OCI-LY7 (cell line): ENCODE data around the gene GDPD3. TPM values are rescaled to one million over a fixed set of nuclear protein-coding genes. Genes with fewer than 3 reads are reported as not detected.

ENCODE experiments used
- BruUV-seq: library from RNA; stranded (reverse); fragments of 400-500 nt; replicated peaks from 2 replicates; lab custom pipeline; 2021; lab: Mats Ljungman, UMichigan
- CTCF ChIA-PET: fragments of 300-600 bp; sonication (Branson Sonifier 250); formaldehyde crosslinking; loops from one replicate; lab custom pipeline; 2022; ENCODE audit warnings: antibody characterized with exemption; ENCODE audit not compliant: unreplicated experiment; lab: Charles Lee
- POLR2A ChIA-PET: fragments of 300-600 bp; sonication (Branson Sonifier 250); formaldehyde crosslinking; loops from one replicate; lab custom pipeline; 2022; ENCODE audit warnings: antibody characterized with exemption; lab: Charles Lee
- DNase-seq: peaks from one replicate; pipeline ENCODE4 v3.0.0-alpha.2; 2015; ENCODE audit warnings: low spot score
- H2AFZ ChIP-seq: fragments of 200-600 bp; sonication (generic), shearing (Covaris generic); 2 replicates; pipeline ENCODE4 v1.6.1; 2014; ENCODE audit warnings: mild to moderate bottlenecking, antibody characterized with exemption, low read length, moderate library complexity
- H3K27ac ChIP-seq: fragments of 200-600 bp; sonication (generic); 2 replicates; pipeline ENCODE4 v1.5.1; 2014; ENCODE audit warnings: mixed run types, low read depth, mild to moderate bottlenecking, moderate library complexity, low read length, inconsistent platforms; ENCODE audit not compliant: poor library complexity, severe bottlenecking
- H3K36me3 ChIP-seq: fragments of 200-600 bp; sonication (generic); 2 replicates; pipeline ENCODE4 v1.6.1; 2014; ENCODE audit warnings: mild to moderate bottlenecking, antibody characterized with exemption, low read length, moderate library complexity, mixed read lengths; ENCODE audit not compliant: insufficient read depth
- H3K4me1 ChIP-seq: fragments of 200-600 bp; sonication (generic); 2 replicates; pipeline ENCODE4 v1.5.1; 2014; ENCODE audit warnings: mild to moderate bottlenecking, low read length; ENCODE audit not compliant: insufficient read depth, poor library complexity, severe bottlenecking
- H3K4me2 ChIP-seq: fragments of 200-600 bp; sonication (generic); 2 replicates; pipeline ENCODE4 v1.6.1; 2014; ENCODE audit warnings: mild to moderate bottlenecking, low read length
- H3K4me3 ChIP-seq: fragments of 200-600 bp; sonication (generic); 2 replicates; pipeline ENCODE4 v1.5.1; 2014; ENCODE audit warnings: mild to moderate bottlenecking, low read depth, low read length; ENCODE audit not compliant: poor library complexity, severe bottlenecking
- H3K79me2 ChIP-seq: fragments of 200-600 bp; sonication (generic); 2 replicates; pipeline ENCODE4 v1.6.1; 2016; ENCODE audit warnings: low read depth, mild to moderate bottlenecking, low read length, moderate library complexity, mixed read lengths; ENCODE audit not compliant: insufficient read depth
- H3K9me2 ChIP-seq: fragments of 200-600 bp; sonication (generic); 2 replicates; pipeline ENCODE4 v1.6.1; 2016; ENCODE audit warnings: mild to moderate bottlenecking, low read length, mixed read lengths; ENCODE audit not compliant: insufficient read depth
- H3K9me3 ChIP-seq: fragments of 200-600 bp; sonication (generic); 2 replicates; pipeline ENCODE4 v1.6.1; 2014; ENCODE audit warnings: mild to moderate bottlenecking, mixed run types, low read length, mixed read lengths
- H4K20me1 ChIP-seq: fragments of 200-600 bp; sonication (generic); 2 replicates; pipeline ENCODE4 v1.6.1; 2014; ENCODE audit warnings: mild to moderate bottlenecking, antibody characterized with exemption, low read length, moderate library complexity, mixed read lengths; ENCODE audit not compliant: insufficient read depth
- EZH2phosphoT487 ChIP-seq: fragments of 200-600 bp; sonication (generic); IDR thresholded peaks from 2 replicates; pipeline ENCODE4 v1.6.1; 2018; ENCODE audit warnings: low read depth, borderline replicate concordance, mild to moderate bottlenecking, mixed run types, antibody characterized with exemption, low read length, moderate library complexity, mixed read lengths
- intact Hi-C: fragments of 100-400 bp; cut with micrococcal nuclease; formaldehyde crosslinking; loops from one replicate; pipeline ENCODE4 v1.10.0; 2022; ENCODE audit not compliant: unreplicated experiment
- total RNA-seq, 2 experiments: library from RNA; depleted of rRNA in 1 of 2; stranded (reverse); fragments of >200 nt in 1 of 2; shearing (Covaris generic) in 1 of 2; gene quantifications; 2 replicates each; pipeline ENCODE4 v1.2.3, GENCODE V29; 2014 to 2022
- TF ChIP-seq, protein P1 (sequence below): fragments of 200-600 bp; sonication (generic); conservative IDR thresholded peaks from 2 replicates; pipeline ENCODE4 v1.5.1; 2014; ENCODE audit warnings: mild to moderate bottlenecking, antibody characterized with exemption, low read length, moderate library complexity, mixed read lengths

GDPD3 gene
- total RNA-seq, 2 experiments from 2014 or later = 2.0 to 5.2 TPM

DNA sequence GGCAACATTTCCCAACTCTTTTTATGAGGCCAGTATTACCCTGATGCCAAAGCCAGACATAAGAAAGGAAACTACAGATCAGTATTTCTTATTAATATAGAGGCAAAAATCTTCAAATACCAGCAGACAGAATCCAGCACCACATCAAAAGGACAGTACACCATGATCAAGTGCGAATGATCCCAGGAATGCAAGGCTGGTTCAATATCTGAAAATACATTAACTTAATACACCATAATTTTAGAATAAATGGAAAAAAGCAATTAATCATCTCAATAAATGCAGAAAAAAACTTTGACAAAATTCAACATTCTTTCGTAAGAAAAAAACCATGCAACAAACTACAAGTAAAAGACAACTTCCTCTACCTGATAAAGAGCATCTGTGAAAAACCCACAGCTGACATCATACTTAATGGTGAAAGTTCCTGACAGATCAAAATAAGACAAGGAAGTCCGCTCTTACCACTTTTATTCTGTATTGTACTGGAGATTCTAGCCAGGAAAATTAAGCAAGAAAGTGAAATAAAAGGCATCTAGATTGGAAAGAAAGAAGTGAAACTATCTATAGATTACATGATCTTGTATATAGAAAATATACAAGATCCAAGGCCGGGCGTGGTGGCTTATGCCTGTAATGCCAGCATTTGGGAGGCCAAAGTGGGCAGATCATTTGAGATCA lies 36.1 kb upstream of the GDPD3 start:
- TF ChIP-seq, protein P1, sequence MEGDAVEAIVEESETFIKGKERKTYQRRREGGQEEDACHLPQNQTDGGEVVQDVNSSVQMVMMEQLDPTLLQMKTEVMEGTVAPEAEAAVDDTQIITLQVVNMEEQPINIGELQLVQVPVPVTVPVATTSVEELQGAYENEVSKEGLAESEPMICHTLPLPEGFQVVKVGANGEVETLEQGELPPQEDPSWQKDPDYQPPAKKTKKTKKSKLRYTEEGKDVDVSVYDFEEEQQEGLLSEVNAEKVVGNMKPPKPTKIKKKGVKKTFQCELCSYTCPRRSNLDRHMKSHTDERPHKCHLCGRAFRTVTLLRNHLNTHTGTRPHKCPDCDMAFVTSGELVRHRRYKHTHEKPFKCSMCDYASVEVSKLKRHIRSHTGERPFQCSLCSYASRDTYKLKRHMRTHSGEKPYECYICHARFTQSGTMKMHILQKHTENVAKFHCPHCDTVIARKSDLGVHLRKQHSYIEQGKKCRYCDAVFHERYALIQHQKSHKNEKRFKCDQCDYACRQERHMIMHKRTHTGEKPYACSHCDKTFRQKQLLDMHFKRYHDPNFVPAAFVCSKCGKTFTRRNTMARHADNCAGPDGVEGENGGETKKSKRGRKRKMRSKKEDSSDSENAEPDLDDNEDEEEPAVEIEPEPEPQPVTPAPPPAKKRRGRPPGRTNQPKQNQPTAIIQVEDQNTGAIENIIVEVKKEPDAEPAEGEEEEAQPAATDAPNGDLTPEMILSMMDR = no peak
- no peak for TF ChIP-seq EZH2phosphoT487
- H3K9me2 ChIP-seq = no peaks in the 10 kb centered on the region
- no peaks in the 10 kb centered on the region for H3K79me2 ChIP-seq
- ChIA-PET CTCF (no interaction called here), POLR2A (interaction anchor here (0.7 kb wide), 1 partner anchor 11 kb away, joined by 3 read pairs; no protein-coding TSS in a partner anchor)
- intact Hi-C loops = no loop called here
- H2AFZ ChIP-seq = no peak overlapping the region
- no peaks in the 10 kb centered on the region for H4K20me1 ChIP-seq
- H3K36me3 ChIP-seq = no peaks in the 10 kb centered on the region
- H3K4me1 ChIP-seq = no peaks in the 10 kb centered on the region
- no peak overlapping the region for H3K4me2 ChIP-seq
- no peak overlapping the region for H3K27ac ChIP-seq
- DNase-seq = peak; percentile 15
- H3K9me3 ChIP-seq = peaks cover 13% of the 10 kb centered on the region
- no peak overlapping the region for H3K4me3 ChIP-seq
- BruUV-seq = no TSS peak

DNA sequence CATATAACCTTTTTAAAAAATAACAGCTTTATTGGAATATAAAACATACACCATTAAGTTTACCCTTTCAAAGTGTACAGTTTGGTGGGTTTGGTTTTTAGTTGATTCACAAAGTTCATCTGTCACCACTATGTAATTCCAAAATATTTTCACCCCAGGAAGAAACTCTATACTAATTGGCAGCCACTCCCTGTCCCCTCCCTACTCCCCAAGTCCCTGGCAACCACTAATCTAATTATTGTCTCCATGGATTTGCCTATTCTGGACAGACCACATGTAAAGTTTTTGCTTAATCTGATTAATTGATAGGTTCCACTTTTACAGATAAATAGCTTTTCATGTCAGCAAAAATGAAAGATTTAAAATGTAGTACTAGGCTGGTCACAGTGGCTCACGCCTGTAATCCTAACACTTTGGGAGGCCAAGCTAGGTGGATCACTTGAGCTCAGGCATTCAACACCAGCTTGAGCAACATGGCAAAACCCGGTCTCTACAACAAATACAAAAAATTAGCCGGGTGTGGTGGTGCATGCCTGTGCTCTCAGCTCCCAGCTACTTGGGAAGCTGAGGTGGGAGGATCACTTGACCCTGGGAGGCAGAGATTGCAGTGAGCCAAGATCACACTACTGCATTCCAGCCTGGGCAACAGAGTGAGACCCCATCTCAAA lies 34.6 kb upstream of the GDPD3 start:
- H3K27ac ChIP-seq = no peak overlapping the region
- POLR2A ChIA-PET = interaction anchor here (0.6 kb wide), 1 partner anchor 37 kb away, joined by 4 read pairs; no protein-coding TSS in a partner anchor
- no peaks in the 10 kb centered on the region for H4K20me1 ChIP-seq
- H3K4me2 ChIP-seq = no peak overlapping the region
- intact Hi-C loops = no loop called here
- CTCF ChIA-PET = no interaction called here
- H3K4me3 ChIP-seq = no peak overlapping the region
- BruUV-seq = no TSS peak
- peaks cover 5% of the 10 kb centered on the region for H3K4me1 ChIP-seq
- H2AFZ ChIP-seq = no peak overlapping the region
- no peaks in the 10 kb centered on the region for H3K9me2 ChIP-seq
- no peaks in the 10 kb centered on the region for H3K36me3 ChIP-seq
- TF ChIP-seq EZH2phosphoT487 = no peak
- TF ChIP-seq, protein P1 = no peak
- H3K79me2 ChIP-seq = no peaks in the 10 kb centered on the region
- DNase-seq = no peak
- H3K9me3 ChIP-seq = peaks cover 13% of the 10 kb centered on the region

DNA sequence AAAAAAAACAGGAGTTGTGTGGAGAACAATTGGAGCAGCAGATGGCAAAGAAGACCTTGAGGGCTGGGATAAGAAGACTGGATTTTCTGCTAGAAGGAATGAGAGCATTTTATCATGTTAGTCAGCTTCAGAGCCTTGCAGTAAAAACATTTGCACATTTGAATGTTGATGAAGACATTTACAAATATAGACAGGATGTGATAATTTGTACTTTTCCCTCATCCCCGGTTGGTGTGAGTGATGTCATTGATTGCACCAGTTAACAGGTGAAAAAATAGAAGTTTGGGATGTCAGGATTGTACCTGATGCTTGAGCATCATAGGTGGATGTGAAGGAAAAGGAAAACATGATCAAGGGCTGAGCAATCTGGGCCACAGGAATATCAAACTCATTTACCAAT lies 32.3 kb upstream of the GDPD3 start:
- Histone ChIP-seq H3K4me3 (no peak overlapping the region), H3K9me3 (peaks cover 13% of the 10 kb centered on the region), H3K9me2 (no peaks in the 10 kb centered on the region), H3K36me3 (no peaks in the 10 kb centered on the region), H2AFZ (no peak overlapping the region), H3K4me2 (no peak overlapping the region), H3K79me2 (no peaks in the 10 kb centered on the region), H3K27ac (no peak overlapping the region), H4K20me1 (no peaks in the 10 kb centered on the region), H3K4me1 (peaks cover 5% of the 10 kb centered on the region)
- ChIA-PET POLR2A (no interaction called here), CTCF (no interaction called here)
- no peak for DNase-seq
- no TSS peak for BruUV-seq
- TF ChIP-seq EZH2phosphoT487 = no peak
- TF ChIP-seq, protein P1 = no peak
- intact Hi-C loops = no loop called here
